ENCODE results near the gene GMDS. TPM values are rescaled to one million over a fixed set of nuclear protein-coding genes. Genes with fewer than 3 reads are reported as not detected.

Gene GMDS
- total and polyA plus RNA-seq, 2 of the 8 experiments (the other 6 are each of a cell fraction or from before 2014, with no cell fraction given), result 16.8 to 50.0 TPM

GRCh38 chr6:2081155-2082138, 164.0 kb downstream of the GMDS start:
- Histone ChIP-seq H2AFZ (ENCODE audit: low read length) (no peak overlapping the region), H3K18ac (ENCODE audit: extremely low read depth, low read length) (no peak overlapping the region), H3K23me2 (ENCODE audit: low read depth, low read length) (no peaks in the 10 kb centered on the region), H3K27me3 (replicated peaks in 1 of 4; ENCODE audit: control insufficient read depth in 3 of 4, extremely low read depth in 1 of 4, insufficient read depth in 3 of 4, low read length in 3 of 4) (no peaks in the 10 kb centered on the region), H3K9ac (replicated peaks in 1 of 4; ENCODE audit: extremely low read depth in 1 of 4, low read depth in 3 of 4, low read length in 3 of 4) (no peak overlapping the region), H3K79me1 (ENCODE audit: low read depth, low read length) (no peaks in the 10 kb centered on the region), H3K23ac (ENCODE audit: insufficient read length) (no peak overlapping the region), H3K27ac (ENCODE audit: low read depth, low read length) (no peak overlapping the region), H4K20me1 (replicated peaks in 1 of 2; ENCODE audit: control insufficient read depth in 1 of 2, insufficient read depth in 2 of 2, low read length in 2 of 2) (no peaks in the 10 kb centered on the region), H3K4me3 (ENCODE audit: extremely low read depth in 1 of 4, insufficient read depth in 2 of 4, low read depth in 3 of 4, low read length in 4 of 4) (no peak overlapping the region), H2BK20ac (ENCODE audit: low read length) (no peak overlapping the region), H3K9me3 (ENCODE audit: insufficient read depth in 2 of 2, low read depth in 1 of 2, low read length in 1 of 2) (no peaks in the 10 kb centered on the region; a peak in 1 of 4 replicates), H3K36me3 (ENCODE audit: control insufficient read depth in 2 of 4, insufficient read depth in 4 of 4, low read length in 3 of 4) (no peaks in the 10 kb centered on the region), H2BK12ac (ENCODE audit: low read depth, low read length) (no peak overlapping the region), H3K4me1 (replicated peaks in 1 of 4; ENCODE audit: control insufficient read depth in 3 of 4, insufficient read depth in 4 of 4, low read length in 3 of 4) (no peaks in the 10 kb centered on the region), H3K56ac (replicated peaks; ENCODE audit: insufficient read length, low read depth, low read length) (no peak overlapping the region), H3K79me2 (ENCODE audit: control insufficient read depth in 1 of 2, insufficient read depth in 2 of 2, low read length in 2 of 2) (no peaks in the 10 kb centered on the region), H3K4me2 (ENCODE audit: insufficient read depth in 1 of 2, low read depth in 2 of 2, low read length in 2 of 2) (no peak overlapping the region), H4K91ac (replicated peaks; ENCODE audit: insufficient read length, low read length) (no peak overlapping the region), H3K14ac (ENCODE audit: insufficient read length) (no peak overlapping the region), H4K8ac (ENCODE audit: extremely low read depth, insufficient read depth, low read length) (no peak overlapping the region), H2BK5ac (ENCODE audit: low read depth, low read length) (no peak overlapping the region), H2BK15ac (ENCODE audit: low read length) (no peak overlapping the region), H3K4ac (replicated peaks; ENCODE audit: insufficient read length, low read depth, low read length) (no peak overlapping the region), H2AK5ac (ENCODE audit: low read depth, low read length) (no peak overlapping the region), H2BK120ac (replicated peaks; ENCODE audit: low read depth, low read length) (no peak overlapping the region), H4K5ac (ENCODE audit: insufficient read length, low read depth, low read length) (no peak overlapping the region)
- FAIRE-seq, result no peak
- WGBS, 2 experiments (ENCODE audit: extremely low coverage in 1 of 2, insufficient coverage in 1 of 2, insufficient read length in 1 of 2, insufficient replicate concordance in 2 of 2, low coverage in 1 of 2, low lambda C conversion rate in 2 of 2, missing lambda C conversion rate in 1 of 2), result 80% methylated on average over 9 of the region's 9 CpGs; no CpG with 5 or more reads in 1 of the 2 experiments
- CTCF ChIA-PET (ENCODE audit: partially characterized antibody), result interaction anchor here (0.9 kb wide), 1 partner anchor 485 kb away, joined by 5 read pairs; no protein-coding TSS in a partner anchor
- no peak for DNase-seq (ENCODE audit: low read depth in 1 of 2, low spot score in 2 of 2)
- POLR2A ChIA-PET (ENCODE audit: partially characterized antibody), result no interaction called here
- TF ChIP-seq CTBP2 (IDR thresholded peaks at IDR 0.05; ENCODE audit: borderline replicate concordance, insufficient read depth, insufficient read length, low read length) (no peak), BCL11A (IDR thresholded peaks at IDR 0.05; ENCODE audit: low read depth in 2 of 2, low read length in 2 of 2) (no peak), CTCF (IDR thresholded peaks at IDR 0.05; ENCODE audit: control extremely low read depth in 1 of 3, insufficient read depth in 1 of 3, low read depth in 1 of 3, low read length in 3 of 3) (no peak), GABPA (IDR thresholded peaks at IDR 0.05; ENCODE audit: borderline replicate concordance, insufficient read depth, low read length) (no peak), CBX5 (IDR thresholded peaks at IDR 0.05; ENCODE audit: low read depth, low read length) (no peak)
